ENCODE measurements around the gene TTLL1. TPM values are rescaled to one million over a fixed set of nuclear protein-coding genes. Genes with fewer than 3 reads are reported as not detected.

Gene TTLL1
- total and polyA plus RNA-seq, 2 experiments from 2014 or later = 5.5 to 6.8 TPM

DNA sequence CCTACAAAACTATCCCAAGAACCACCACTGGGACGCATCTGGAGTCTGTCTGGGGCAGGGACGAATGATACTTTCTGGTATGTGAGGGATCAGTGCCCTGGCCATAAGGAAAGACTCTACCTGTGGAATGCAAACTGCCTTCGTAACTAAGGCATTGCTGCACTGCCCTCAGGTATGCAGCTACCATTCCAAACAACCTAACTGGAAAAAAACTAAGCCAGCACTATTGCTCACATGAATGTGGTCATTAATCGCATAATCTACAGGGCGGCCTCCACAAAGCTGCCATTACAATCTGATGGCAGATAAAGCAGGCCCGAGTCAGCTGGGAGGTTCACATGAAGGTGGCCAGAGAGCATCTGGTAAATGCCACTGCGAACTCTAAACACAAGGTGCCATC is 78.1 kb downstream of the TTLL1 start (continued):
- no peak for TF ChIP-seq CREB1 (CRISPR knock-in tag; IDR thresholded peaks at IDR 0.05; ENCODE audit: low read depth)

DNA sequence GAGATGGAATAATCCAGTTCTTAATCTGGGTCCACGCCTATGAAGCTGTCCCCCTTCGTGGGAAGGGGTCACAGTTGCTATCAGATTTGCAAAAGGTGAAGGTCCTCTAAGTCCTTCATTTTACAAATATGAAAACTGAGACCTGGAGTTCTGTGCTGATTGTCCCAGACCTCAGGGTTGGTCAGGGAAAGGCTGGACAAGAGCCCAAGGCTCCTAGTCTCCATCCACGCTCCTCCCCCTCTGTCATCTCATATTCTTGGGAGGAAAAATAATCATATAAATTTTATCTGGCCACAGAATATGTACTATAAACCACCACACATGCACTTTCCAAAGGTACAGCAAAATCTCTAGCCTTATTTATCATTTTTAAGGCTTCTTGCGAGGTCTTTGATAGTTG is 79.7 kb downstream of the TTLL1 start:
- no peak for ATAC-seq
- peaks cover 53% of the 10 kb centered on the region for H3K4me1 Mint-ChIP-seq
- Histone ChIP-seq H3K4me1 (ENCODE audit: insufficient read depth) (peaks cover 51% of the 10 kb centered on the region), H3K4me3 (no peak overlapping the region), H3F3A (replicated peaks; ENCODE audit: low read depth) (0 out of 2 replicates have a peak, but pooled peaks cover 12% of the 10 kb centered on the region), H3K79me2 (replicated peaks; ENCODE audit: insufficient read depth) (peaks cover 98% of the 10 kb centered on the region), H3K27me3 (ENCODE audit: insufficient read depth) (no peaks in the 10 kb centered on the region), H3K4me2 (no peak overlapping the region), H3K36me3 (ENCODE audit: insufficient read depth) (no peaks in the 10 kb centered on the region), H2AFZ (no peak overlapping the region), H4K20me1 (replicated peaks; ENCODE audit: insufficient read depth) (peaks cover 77% of the 10 kb centered on the region), H3K9me2 (ENCODE audit: insufficient read depth) (no peaks in the 10 kb centered on the region), H3K27ac (ENCODE audit: low read depth) (no peak overlapping the region)
- no peak overlapping the region for H3K4me3 Mint-ChIP-seq
- H3K9me3 Mint-ChIP-seq = no peaks in the 10 kb centered on the region
- DNase-seq (ENCODE audit: low spot score) = no peak
- no peak overlapping the region for H3K27ac Mint-ChIP-seq
- TF ChIP-seq POLR2AphosphoS5 (IDR thresholded peaks at IDR 0.05; ENCODE audit: low read depth) = no peak
- TF ChIP-seq, protein P1, sequence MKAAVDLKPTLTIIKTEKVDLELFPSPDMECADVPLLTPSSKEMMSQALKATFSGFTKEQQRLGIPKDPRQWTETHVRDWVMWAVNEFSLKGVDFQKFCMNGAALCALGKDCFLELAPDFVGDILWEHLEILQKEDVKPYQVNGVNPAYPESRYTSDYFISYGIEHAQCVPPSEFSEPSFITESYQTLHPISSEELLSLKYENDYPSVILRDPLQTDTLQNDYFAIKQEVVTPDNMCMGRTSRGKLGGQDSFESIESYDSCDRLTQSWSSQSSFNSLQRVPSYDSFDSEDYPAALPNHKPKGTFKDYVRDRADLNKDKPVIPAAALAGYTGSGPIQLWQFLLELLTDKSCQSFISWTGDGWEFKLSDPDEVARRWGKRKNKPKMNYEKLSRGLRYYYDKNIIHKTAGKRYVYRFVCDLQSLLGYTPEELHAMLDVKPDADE (IDR thresholded peaks at IDR 0.05) = no peak
- no peak for TF ChIP-seq JUNB (IDR thresholded peaks at IDR 0.05; ENCODE audit: unreplicated experiment)
- no peak for TF ChIP-seq STAT1 (IDR thresholded peaks at IDR 0.05; ENCODE audit: unreplicated experiment)
- no peak for TF ChIP-seq ZNF114 (CRISPR knock-in tag; IDR thresholded peaks at IDR 0.05)
- TF ChIP-seq ZNF331 (CRISPR knock-in tag; IDR thresholded peaks at IDR 0.05; ENCODE audit: low read depth) = no peak
- TF ChIP-seq, protein P2, sequence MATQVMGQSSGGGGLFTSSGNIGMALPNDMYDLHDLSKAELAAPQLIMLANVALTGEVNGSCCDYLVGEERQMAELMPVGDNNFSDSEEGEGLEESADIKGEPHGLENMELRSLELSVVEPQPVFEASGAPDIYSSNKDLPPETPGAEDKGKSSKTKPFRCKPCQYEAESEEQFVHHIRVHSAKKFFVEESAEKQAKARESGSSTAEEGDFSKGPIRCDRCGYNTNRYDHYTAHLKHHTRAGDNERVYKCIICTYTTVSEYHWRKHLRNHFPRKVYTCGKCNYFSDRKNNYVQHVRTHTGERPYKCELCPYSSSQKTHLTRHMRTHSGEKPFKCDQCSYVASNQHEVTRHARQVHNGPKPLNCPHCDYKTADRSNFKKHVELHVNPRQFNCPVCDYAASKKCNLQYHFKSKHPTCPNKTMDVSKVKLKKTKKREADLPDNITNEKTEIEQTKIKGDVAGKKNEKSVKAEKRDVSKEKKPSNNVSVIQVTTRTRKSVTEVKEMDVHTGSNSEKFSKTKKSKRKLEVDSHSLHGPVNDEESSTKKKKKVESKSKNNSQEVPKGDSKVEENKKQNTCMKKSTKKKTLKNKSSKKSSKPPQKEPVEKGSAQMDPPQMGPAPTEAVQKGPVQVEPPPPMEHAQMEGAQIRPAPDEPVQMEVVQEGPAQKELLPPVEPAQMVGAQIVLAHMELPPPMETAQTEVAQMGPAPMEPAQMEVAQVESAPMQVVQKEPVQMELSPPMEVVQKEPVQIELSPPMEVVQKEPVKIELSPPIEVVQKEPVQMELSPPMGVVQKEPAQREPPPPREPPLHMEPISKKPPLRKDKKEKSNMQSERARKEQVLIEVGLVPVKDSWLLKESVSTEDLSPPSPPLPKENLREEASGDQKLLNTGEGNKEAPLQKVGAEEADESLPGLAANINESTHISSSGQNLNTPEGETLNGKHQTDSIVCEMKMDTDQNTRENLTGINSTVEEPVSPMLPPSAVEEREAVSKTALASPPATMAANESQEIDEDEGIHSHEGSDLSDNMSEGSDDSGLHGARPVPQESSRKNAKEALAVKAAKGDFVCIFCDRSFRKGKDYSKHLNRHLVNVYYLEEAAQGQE (IDR thresholded peaks at IDR 0.05; ENCODE audit: unreplicated experiment) = no peak
- TF ChIP-seq EZH2phosphoT487 (IDR thresholded peaks at IDR 0.05; ENCODE audit: unreplicated experiment) = no peak
- TF ChIP-seq EZH2 (IDR thresholded peaks at IDR 0.05; ENCODE audit: low read depth, unreplicated experiment) = no peak
- no peak for TF ChIP-seq CTCF (conservative IDR thresholded peaks at IDR 0.05; ENCODE audit: low read depth in 2 of 2)
- TF ChIP-seq CREB1 (CRISPR knock-in tag; IDR thresholded peaks at IDR 0.05; ENCODE audit: low read depth) = no peak
- no peak for TF ChIP-seq NANOG (IDR thresholded peaks at IDR 0.05; ENCODE audit: borderline replicate concordance)
- no peak for TF ChIP-seq ZNF462 (CRISPR knock-in tag; IDR thresholded peaks at IDR 0.05)
- peaks cover 15% of the 10 kb centered on the region for H3K27me3 Mint-ChIP-seq (ENCODE audit: insufficient read depth, low read depth, poor library complexity)
- H3K36me3 Mint-ChIP-seq (ENCODE audit: low read depth) = no peaks in the 10 kb centered on the region

All from GM23338 (cell line).